H1 (cell line): ENCODE data around the gene BPIFB4.

ENCODE experiments used
- ASH2L ChIP-seq: fragments of 200-600, 300-600 bp; sonication (generic); IDR thresholded peaks from one replicate; pipeline ENCODE4 v1.7.1; 2017; ENCODE audit warnings: low read length
- CREB1 ChIP-seq: IDR thresholded peaks from 2 replicates; pipeline ENCODE4 v1.6.1; 2012; ENCODE audit warnings: inconsistent platforms
- GABPA ChIP-seq: IDR thresholded peaks from 2 replicates; pipeline ENCODE4 v1.6.1; 2011; ENCODE audit warnings: mild to moderate bottlenecking, low read length, moderate library complexity, borderline replicate concordance; ENCODE audit not compliant: insufficient read depth
- JUN ChIP-seq: IDR thresholded peaks from 2 replicates; pipeline ENCODE4 v1.6.1; 2011; ENCODE audit warnings: low read depth, mild to moderate bottlenecking, improper control_type of control experiment, low read length
- JUND ChIP-seq: IDR thresholded peaks from 2 replicates; pipeline ENCODE4 v1.6.1; 2011; ENCODE audit warnings: mild to moderate bottlenecking, improper control_type of control experiment, low read length
- KDM1A ChIP-seq: fragments of 200-600, 300-600 bp; sonication (generic); IDR thresholded peaks from 2 replicates; pipeline ENCODE4 v1.7.1; 2016; ENCODE audit warnings: mild to moderate bottlenecking, low read length, borderline replicate concordance
- PHF8 ChIP-seq: fragments of 200-600 bp; sonication (generic); conservative IDR thresholded peaks from 2 replicates; pipeline ENCODE4 v1.7.1; 2012; ENCODE audit warnings: low read depth, mild to moderate bottlenecking, inconsistent platforms, low read length, moderate library complexity
- POLR2A ChIP-seq, 2 experiments: IDR thresholded peaks; 1 replicate in 1 of 2; 2 replicates in 1 of 2; pipeline ENCODE4 v1.6.1; 2011; ENCODE audit warnings: low read depth in 2 of 2, low read length in 2 of 2, mild to moderate bottlenecking in 2 of 2; ENCODE audit errors: control extremely low read depth in 1 of 2
- RBBP5 ChIP-seq: IDR thresholded peaks from 2 replicates; pipeline ENCODE4 v1.7.1; 2012; ENCODE audit warnings: low read depth, mild to moderate bottlenecking, inconsistent platforms, low read length, moderate library complexity, borderline replicate concordance
- SIN3A ChIP-seq, 2 experiments: IDR thresholded peaks in 1 of 2; conservative IDR thresholded peaks in 1 of 2; 2 replicates each; pipeline ENCODE4 v1.6.1; 2011 to 2012; ENCODE audit warnings: low read length in 2 of 2, improper control_type of control experiment in 1 of 2, low read depth in 1 of 2, mild to moderate bottlenecking in 1 of 2
- SIX5 ChIP-seq: IDR thresholded peaks from 2 replicates; pipeline ENCODE4 v1.6.1; 2011; ENCODE audit warnings: mild to moderate bottlenecking, low read depth, low read length
- TF ChIP-seq, protein P1 (sequence below): IDR thresholded peaks from 2 replicates; pipeline ENCODE4 v1.6.1; 2011; ENCODE audit warnings: low read length, improper control_type of control experiment
- TF ChIP-seq, protein P2 (sequence below), 3 experiments: IDR thresholded peaks; 1 replicate in 2 of 3; 2 replicates in 1 of 3; pipeline versions ENCODE4 v1.5.1 to v1.6.1; 2011; ENCODE audit warnings: low read length in 3 of 3, mild to moderate bottlenecking in 3 of 3, inconsistent platforms in 2 of 3, low read depth in 1 of 3, moderate library complexity in 1 of 3; ENCODE audit not compliant: insufficient read depth in 1 of 3; ENCODE audit errors: control extremely low read depth in 1 of 3
- TF ChIP-seq, protein P3 (sequence below): IDR thresholded peaks from 2 replicates; pipeline ENCODE4 v1.6.1; 2012; ENCODE audit warnings: low read length, inconsistent platforms

DNA sequence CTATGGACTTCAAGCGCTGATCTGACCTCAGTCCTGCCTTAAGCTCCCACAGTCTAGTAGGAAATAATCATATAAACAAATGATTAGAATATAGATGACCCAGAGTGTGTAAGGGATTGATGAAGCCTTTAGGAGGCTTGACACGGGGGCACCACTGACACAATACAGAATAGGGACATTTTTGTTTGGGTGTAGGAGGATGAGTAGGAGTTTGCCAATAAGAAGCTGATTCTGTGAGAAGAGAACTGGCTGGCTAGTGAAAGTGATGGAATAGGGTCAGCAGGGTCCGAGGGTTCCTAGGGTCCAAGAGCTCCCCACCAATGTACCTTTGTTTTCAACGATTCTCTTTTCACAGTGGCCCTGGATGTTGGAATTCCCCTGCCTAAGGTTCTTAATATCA is 7.1 kb upstream of the BPIFB4 start:
- TF ChIP-seq, protein P1, sequence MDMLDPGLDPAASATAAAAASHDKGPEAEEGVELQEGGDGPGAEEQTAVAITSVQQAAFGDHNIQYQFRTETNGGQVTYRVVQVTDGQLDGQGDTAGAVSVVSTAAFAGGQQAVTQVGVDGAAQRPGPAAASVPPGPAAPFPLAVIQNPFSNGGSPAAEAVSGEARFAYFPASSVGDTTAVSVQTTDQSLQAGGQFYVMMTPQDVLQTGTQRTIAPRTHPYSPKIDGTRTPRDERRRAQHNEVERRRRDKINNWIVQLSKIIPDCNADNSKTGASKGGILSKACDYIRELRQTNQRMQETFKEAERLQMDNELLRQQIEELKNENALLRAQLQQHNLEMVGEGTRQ: no peak
- TF ChIP-seq POLR2A (IDR thresholded peaks at IDR 0.05; ENCODE audit: control extremely low read depth in 1 of 2, low read depth in 2 of 2, low read length in 2 of 2) (no peak), JUN (no peak), JUND (no peak), GABPA (no peak), CREB1 (no peak), SIN3A (conservative IDR thresholded peaks at IDR 0.05 in 1 of 2, IDR thresholded peaks at IDR 0.05 in 1 of 2; ENCODE audit: low read depth in 1 of 2, low read length in 2 of 2) (no peak), KDM1A (no peak), SIX5 (no peak), RBBP5 (no peak), PHF8 (no peak), ASH2L (no peak)
- TF ChIP-seq, protein P2, sequence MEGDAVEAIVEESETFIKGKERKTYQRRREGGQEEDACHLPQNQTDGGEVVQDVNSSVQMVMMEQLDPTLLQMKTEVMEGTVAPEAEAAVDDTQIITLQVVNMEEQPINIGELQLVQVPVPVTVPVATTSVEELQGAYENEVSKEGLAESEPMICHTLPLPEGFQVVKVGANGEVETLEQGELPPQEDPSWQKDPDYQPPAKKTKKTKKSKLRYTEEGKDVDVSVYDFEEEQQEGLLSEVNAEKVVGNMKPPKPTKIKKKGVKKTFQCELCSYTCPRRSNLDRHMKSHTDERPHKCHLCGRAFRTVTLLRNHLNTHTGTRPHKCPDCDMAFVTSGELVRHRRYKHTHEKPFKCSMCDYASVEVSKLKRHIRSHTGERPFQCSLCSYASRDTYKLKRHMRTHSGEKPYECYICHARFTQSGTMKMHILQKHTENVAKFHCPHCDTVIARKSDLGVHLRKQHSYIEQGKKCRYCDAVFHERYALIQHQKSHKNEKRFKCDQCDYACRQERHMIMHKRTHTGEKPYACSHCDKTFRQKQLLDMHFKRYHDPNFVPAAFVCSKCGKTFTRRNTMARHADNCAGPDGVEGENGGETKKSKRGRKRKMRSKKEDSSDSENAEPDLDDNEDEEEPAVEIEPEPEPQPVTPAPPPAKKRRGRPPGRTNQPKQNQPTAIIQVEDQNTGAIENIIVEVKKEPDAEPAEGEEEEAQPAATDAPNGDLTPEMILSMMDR (IDR thresholded peaks at IDR 0.05; ENCODE audit: control extremely low read depth in 1 of 3, insufficient read depth in 1 of 3, low read depth in 1 of 3, low read length in 3 of 3): no peak
- TF ChIP-seq, protein P3, sequence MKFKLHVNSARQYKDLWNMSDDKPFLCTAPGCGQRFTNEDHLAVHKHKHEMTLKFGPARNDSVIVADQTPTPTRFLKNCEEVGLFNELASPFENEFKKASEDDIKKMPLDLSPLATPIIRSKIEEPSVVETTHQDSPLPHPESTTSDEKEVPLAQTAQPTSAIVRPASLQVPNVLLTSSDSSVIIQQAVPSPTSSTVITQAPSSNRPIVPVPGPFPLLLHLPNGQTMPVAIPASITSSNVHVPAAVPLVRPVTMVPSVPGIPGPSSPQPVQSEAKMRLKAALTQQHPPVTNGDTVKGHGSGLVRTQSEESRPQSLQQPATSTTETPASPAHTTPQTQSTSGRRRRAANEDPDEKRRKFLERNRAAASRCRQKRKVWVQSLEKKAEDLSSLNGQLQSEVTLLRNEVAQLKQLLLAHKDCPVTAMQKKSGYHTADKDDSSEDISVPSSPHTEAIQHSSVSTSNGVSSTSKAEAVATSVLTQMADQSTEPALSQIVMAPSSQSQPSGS: no peak
